HL-60/S4 (cell line): ENCODE data around the gene ATP2B3.

Source experiments
- in situ Hi-C: fragments of 300-500 bp; cut with MboI; formaldehyde crosslinking; loops from 2 replicates; pipeline ENCODE4 v1.14.3; 2022; ENCODE audit warnings: low sequenced_read_pairs

The ATP2B3 gene

DNA sequence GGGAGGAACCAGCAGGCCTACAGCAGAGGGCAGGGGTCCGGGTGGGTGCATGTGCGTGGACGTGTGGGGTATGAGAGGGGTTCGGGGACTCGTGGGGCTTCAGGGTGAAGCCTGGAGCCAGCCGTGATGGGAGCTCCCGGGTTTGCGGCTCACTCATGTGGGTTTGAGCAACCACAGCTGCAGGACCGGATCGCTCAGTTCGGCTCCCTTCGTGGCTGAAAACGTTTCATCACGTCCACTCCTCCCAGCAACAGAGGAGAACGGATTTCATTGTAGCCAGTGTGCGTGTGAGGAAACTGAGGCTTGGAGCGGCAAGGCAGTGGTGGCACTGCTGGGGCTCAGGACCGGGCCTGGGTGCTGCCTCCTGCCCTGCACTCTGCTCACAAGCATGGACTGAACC is 12.1 kb upstream of the ATP2B3 start:
- in situ Hi-C loops: loop anchor here (25.0 kb wide), 1 partner anchor 568 kb away; no protein-coding TSS in a partner anchor

DNA sequence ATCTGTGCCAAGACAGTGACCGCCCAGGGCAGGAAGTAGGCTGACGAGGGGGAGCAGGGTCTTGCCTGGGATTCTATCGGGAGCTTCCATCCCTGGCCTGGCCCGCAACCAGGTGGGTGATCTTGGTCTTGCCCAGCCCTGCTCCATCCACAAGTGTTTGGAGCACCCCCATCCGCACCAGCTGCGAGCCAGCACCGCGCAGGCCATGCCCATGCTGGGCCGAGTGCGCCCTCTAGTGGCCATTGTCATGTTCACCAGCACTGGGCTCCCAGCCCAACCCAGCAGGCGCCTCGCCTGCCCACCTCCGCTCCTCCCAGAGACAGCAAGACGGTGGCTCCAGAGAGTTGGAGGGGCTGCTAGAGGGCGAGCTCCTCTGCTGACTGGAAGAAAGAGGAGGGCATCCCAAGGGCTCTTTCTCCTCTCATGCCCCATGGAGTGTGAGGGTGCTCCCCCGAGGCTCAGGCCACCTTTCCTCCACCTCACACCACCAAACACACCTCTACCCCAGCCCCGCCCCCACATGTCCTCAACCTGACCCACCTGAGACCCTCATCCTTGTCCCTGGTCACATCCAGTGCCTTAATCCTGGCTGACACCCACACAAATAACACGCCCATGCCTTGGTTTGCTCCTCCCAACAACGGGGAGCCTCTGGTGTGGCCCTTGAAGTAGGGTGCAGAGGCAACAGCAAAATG is 9.8 kb upstream of the ATP2B3 start:
- in situ Hi-C loops: loop anchor here (25.0 kb wide), 1 partner anchor 570 kb away; no protein-coding TSS in a partner anchor

DNA sequence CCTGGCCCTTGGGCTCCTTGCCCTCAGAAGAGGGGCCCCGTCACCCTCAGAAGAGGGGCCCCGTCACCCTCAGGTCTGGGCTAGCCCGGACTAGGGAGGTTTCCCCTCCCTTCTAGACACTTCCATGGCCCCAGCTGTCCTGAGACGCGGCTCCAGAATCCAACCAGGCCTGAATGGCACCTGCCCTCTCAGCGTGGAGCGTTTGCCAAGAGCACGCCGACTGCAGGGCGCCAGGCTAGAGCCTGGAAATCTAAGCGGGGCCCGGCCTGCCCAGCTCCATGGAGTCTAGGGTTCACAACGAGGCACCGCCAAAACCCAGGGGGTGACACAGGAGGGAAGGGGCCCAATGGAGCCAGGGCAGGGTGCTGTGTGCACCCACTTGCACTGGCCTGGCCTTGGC is 7.8 kb upstream of the ATP2B3 start:
- in situ Hi-C loops: loop anchor here (25.0 kb wide), 1 partner anchor 572 kb away; no protein-coding TSS in a partner anchor

- in situ Hi-C loops: loop anchor here (25.0 kb wide), 1 partner anchor 573 kb away; no protein-coding TSS in a partner anchor
Measured at GRCh38 chrX:153510383-153510782, 7.1 kb upstream of the ATP2B3 start.

- in situ Hi-C loops: loop anchor here (25.0 kb wide), 1 partner anchor 575 kb away; no protein-coding TSS in a partner anchor
Measured at GRCh38 chrX:153511784-153512500, 5.5 kb upstream of the ATP2B3 start.

GRCh38 chrX:153512501-153512893 is 4.9 kb upstream of the ATP2B3 start:
- in situ Hi-C loops: loop anchor here (25.0 kb wide), 1 partner anchor 575 kb away; no protein-coding TSS in a partner anchor

GRCh38 chrX:153513265-153513664 is 4.2 kb upstream of the ATP2B3 start:
- in situ Hi-C loops: loop anchor here (25.0 kb wide), 1 partner anchor 576 kb away; no protein-coding TSS in a partner anchor

DNA sequence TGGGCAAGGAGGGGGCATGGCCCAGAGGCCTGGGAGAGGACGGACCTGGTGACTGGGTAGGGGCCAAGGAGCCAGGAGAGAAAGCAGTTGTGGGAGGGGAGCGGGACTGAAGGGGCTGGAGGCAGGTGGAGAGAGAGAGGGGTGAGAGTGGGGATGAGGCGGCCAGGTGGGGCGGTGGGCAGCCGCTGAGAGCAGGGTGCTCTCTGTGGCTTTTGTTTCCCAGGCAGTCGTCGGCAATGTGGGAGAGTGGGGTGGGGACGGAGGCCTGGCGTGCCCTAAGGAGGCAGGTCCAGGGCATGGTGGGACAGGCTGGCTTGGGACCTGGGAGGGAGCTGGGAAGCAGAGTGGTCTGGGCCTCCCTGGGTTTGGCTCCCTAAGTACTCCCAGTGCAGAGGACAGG is 3.2 kb upstream of the ATP2B3 start:
- in situ Hi-C loops: loop anchor here (25.0 kb wide), 1 partner anchor 577 kb away; no protein-coding TSS in a partner anchor

GRCh38 chrX:153515435-153515834 is 2.0 kb upstream of the ATP2B3 start:
- in situ Hi-C loops: loop anchor here (25.0 kb wide), 1 partner anchor 578 kb away; no protein-coding TSS in a partner anchor

GRCh38 chrX:153516073-153516472 is 1.4 kb upstream of the ATP2B3 start:
- in situ Hi-C loops: loop anchor here (25.0 kb wide), 1 partner anchor 579 kb away; no protein-coding TSS in a partner anchor

DNA sequence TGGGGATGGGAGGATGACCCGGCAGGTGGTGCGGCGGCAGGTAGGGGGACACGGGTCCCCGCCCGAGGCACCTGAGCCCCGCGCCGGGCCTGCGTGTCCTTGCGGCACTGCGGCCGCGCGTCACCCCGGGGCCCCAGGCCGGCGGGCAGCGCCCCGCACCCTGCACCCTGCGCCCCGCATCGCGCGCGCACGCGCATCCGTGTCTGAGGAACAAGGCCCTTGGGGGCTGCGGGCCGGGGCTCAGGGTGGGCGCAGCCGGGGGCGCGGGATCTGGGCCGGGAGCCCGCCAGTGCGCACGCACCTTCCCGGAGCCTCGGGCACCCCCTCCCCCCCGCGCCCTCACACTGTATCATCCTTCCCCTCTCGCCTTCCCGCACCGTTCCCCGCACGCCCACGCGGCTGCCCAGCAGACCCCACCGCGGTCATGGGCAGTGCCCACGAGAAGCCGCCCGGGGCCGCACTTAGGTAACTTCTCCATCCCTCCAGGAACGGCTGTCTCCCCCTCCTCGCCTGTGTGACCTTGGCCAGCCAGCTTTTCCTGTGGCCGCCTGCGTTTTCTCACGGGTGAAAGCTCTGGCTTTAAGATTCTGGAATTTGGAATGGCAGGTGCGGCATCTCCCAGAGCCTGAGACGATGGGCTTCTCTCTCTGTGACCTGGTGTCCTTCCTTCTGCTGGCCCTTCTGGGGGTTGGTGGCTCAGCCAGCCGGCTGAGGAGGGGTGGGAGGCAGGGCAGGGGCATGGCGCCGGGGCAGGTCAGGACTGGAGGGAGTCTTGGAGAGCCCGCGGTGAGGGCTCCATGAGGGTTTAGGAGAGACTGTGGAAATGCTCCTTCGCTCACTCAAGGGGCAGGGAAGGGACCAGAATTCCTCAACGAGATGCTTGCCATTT is 748 bp downstream of the ATP2B3 start:
- in situ Hi-C loops: loop anchor here (25.0 kb wide), 1 partner anchor 581 kb away; no protein-coding TSS in a partner anchor

DNA sequence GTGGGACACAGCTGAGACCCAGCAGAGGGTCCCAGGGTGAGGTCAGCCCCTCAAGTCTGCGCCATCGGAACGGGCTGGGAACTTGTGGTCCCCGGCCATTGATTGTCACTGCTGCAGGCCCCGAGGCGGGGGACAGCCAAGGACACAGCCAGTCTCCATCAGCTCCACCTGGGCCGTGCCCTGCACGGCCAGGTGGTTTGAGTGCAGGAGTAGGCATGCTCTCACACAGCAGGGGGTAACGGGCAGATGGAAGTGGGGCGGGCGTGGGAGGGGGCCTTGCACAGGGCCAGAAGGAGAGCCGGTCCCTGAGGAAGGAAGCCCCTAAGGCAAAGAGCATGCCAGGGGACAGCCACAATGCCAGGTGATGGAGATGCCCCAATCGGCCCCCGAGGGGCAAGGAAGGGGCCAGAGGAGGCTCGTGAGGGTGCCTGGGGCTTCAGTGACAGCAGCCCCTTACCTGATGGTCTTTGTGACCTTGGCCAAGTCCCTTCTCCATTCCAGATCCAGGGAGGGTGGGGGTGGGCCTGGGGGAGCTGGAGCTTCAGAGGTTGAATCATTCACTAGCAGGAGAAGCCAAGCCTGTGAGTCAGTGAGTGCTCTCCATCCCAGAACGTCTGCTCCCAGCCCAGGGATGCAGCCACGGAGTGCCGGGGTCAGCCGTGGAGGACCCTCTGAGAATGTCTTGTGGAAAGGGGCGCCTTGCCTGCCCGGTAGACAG is 2.3 kb downstream of the ATP2B3 start:
- in situ Hi-C loops: loop anchor here (25.0 kb wide), 1 partner anchor 582 kb away; no protein-coding TSS in a partner anchor

DNA sequence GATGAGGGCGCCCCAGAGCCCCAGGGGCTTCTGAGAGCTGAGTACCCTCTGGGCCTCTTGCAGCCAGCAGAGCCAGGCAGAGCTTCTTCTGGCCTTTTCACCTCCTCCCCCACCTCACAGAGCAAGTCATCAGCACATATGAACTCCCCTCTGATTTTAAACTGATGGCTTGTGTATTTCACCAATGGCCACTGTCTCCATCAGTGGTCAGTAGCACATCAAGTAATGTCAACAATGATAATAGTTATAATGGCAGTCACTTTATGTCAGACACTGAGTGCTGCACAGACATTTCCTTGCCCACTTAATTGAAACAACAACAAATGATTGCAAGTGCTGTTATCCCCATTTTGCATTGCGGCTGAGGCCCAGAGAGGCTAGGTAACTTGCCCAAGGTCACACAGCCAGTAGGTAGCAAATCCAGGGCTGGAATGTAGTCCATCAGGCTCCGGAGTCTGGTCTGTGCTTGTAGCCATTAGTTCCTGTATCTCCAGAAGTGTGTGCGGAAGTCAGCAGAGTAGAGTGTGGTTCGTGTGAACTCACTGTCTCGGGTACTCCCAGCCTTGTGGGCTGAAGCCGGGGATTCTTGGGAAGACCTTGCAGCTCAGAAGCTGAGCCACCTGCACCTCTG is 3.0 kb downstream of the ATP2B3 start:
- in situ Hi-C loops: loop anchor here (25.0 kb wide), 1 partner anchor 583 kb away; no protein-coding TSS in a partner anchor

DNA sequence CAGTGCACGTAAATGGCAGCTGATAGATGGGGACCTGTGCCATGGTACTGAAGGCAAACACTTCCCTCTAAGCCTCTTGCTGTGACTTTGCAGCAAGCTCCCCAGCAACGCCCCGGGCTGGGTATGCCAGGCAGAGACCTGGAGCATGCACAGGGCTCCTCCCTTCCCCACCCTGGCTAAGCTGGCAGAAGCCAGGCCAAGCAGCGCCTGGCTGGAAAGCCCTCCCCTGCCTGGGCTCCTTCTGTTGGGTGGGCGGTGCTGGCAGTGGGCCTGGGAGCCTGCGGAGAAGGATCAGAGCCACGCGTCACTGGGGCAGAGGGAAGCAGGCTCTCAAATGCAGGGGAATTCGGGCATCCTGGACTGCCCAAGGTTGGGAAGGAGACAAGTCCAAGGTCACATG is 3.6 kb downstream of the ATP2B3 start:
- in situ Hi-C loops: loop anchor here (25.0 kb wide), 1 partner anchor 584 kb away; no protein-coding TSS in a partner anchor

- in situ Hi-C loops: loop anchor here (25.0 kb wide), 1 partner anchor 585 kb away; no protein-coding TSS in a partner anchor
Measured at GRCh38 chrX:153522259-153522658, 4.8 kb downstream of the ATP2B3 start.

GRCh38 chrX:153523269-153523668 is 5.8 kb downstream of the ATP2B3 start:
- in situ Hi-C loops: loop anchor here (25.0 kb wide), 1 partner anchor 586 kb away; no protein-coding TSS in a partner anchor

DNA sequence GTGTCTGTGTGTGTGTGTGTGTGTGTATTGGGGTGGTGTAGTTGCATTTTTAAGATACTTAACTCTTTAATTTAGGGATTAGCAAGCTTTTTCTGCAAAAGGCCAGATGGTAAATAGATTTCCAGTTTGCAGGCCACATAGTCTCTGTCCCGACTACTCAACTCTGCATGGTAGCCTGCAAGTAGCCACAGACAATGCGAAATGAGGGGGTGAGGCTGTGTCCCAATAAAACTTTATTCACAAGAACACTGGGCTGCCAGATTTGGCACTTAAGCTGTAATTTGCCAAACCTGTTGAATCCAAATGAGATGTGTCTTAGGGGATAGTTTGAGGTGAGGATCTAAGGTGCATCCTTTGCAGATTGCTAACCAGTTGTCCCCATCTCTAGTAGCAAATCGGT is 6.8 kb downstream of the ATP2B3 start:
- in situ Hi-C loops: loop anchor here (25.0 kb wide), 1 partner anchor 587 kb away; no protein-coding TSS in a partner anchor

DNA sequence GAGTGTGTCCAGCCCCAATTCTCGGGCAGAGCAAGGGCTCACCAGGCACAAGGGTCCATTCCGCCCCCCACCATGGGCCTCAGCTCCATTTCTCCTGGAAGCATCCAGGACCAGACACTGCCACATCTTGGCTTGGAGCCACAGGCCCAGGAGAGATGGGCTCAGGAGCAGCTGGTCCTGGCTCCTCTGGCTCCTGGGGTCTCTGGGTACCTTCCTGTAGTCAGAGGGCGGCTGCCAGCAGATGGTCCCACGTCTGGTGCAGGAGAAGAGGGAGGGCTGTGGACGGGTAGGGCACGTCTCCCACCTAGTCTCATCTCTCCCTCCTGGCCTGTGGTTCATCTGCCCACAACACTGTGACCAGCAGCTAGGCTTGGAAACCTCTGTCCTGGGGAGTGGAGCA is 8.0 kb downstream of the ATP2B3 start:
- in situ Hi-C loops: no loop called here

DNA sequence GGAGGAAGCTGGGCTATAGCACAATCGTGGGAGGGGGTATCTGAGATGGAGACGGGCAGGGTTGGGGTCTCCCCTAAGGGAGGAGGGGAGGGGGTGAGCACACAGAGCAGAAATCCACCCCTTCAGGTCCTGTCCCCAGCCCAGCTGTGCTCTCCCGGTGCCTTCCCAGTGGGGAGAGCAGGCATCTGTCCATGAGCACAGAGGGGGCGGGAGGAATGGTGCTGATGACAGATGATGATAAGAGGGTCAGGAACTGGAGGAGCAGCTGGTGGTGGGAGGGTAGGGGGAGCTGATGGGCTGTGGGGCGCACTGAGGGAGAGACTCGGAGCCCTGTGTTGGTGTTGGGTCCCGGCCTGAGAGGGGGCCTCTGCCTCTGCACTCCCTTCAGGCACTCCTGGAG is 8.6 kb downstream of the ATP2B3 start:
- in situ Hi-C loops: no loop called here
